ENCODE results near the gene ISCU. TPM values are rescaled to one million over a fixed set of nuclear protein-coding genes. Genes with fewer than 3 reads are reported as not detected.

ISCU gene
- total RNA-seq, 1 experiment from 2014 or later, result 84.8 TPM

GRCh38 chr12:108603743-108604142, 41.3 kb downstream of the ISCU start:
- BruUV-seq (replicated peaks), result no TSS peak
- Histone ChIP-seq H3K36me3 (ENCODE audit: low read depth) (no peaks in the 10 kb centered on the region), H3K4me3 (no peak overlapping the region), H3K27ac (no peak overlapping the region), H3F3A (ENCODE audit: insufficient read depth, low read depth) (no peaks in the 10 kb centered on the region), H3K27me3 (ENCODE audit: insufficient read depth, low read depth) (no peaks in the 10 kb centered on the region), H4K20me1 (ENCODE audit: insufficient read depth) (no peaks in the 10 kb centered on the region), H3K4me2 (no peak overlapping the region), H3K9me2 (ENCODE audit: insufficient read depth) (no peaks in the 10 kb centered on the region), H3K9me3 (ENCODE audit: insufficient read depth, low read depth) (no peaks in the 10 kb centered on the region), H3K79me2 (ENCODE audit: low read depth) (no peaks in the 10 kb centered on the region), H2AFZ (no peak overlapping the region), H3K4me1 (replicated peaks; ENCODE audit: insufficient read depth) (no peaks in the 10 kb centered on the region)
- DNase-seq, result no peak
- TF ChIP-seq EZH2 (IDR thresholded peaks at IDR 0.05; ENCODE audit: low read depth), result no peak
- TF ChIP-seq CTCF (conservative IDR thresholded peaks at IDR 0.05), result no peak
- intact Hi-C loops (cut with micrococcal nuclease; ENCODE audit: unreplicated experiment), result no loop called here
- ChIA-PET POLR2A (ENCODE audit: unreplicated experiment) (no interaction called here), CTCF (no interaction called here)

- Histone ChIP-seq H3K9me3 (ENCODE audit: insufficient read depth, low read depth) (no peaks in the 10 kb centered on the region), H3K4me2 (no peak overlapping the region), H3K4me1 (replicated peaks; ENCODE audit: insufficient read depth) (no peaks in the 10 kb centered on the region), H3K36me3 (ENCODE audit: low read depth) (no peaks in the 10 kb centered on the region), H3K9me2 (ENCODE audit: insufficient read depth) (no peaks in the 10 kb centered on the region), H3K79me2 (ENCODE audit: low read depth) (no peaks in the 10 kb centered on the region), H3K4me3 (no peak overlapping the region), H3F3A (ENCODE audit: insufficient read depth, low read depth) (no peaks in the 10 kb centered on the region), H4K20me1 (ENCODE audit: insufficient read depth) (no peaks in the 10 kb centered on the region), H3K27me3 (ENCODE audit: insufficient read depth, low read depth) (no peaks in the 10 kb centered on the region), H3K27ac (no peak overlapping the region), H2AFZ (no peak overlapping the region)
- TF ChIP-seq CTCF (conservative IDR thresholded peaks at IDR 0.05) (no peak), EZH2 (IDR thresholded peaks at IDR 0.05; ENCODE audit: low read depth) (no peak)
- DNase-seq, result no peak
- CTCF ChIA-PET, result no interaction called here
- POLR2A ChIA-PET (ENCODE audit: unreplicated experiment), result no interaction called here
- BruUV-seq (replicated peaks), result no TSS peak
- intact Hi-C loops (cut with micrococcal nuclease; ENCODE audit: unreplicated experiment), result no loop called here
Measured at GRCh38 chr12:108604208-108604941, 42.0 kb downstream of the ISCU start.

GRCh38 chr12:108605000-108605689, 42.7 kb downstream of the ISCU start:
- no peak overlapping the region for H2AFZ ChIP-seq
- no peaks in the 10 kb centered on the region for H4K20me1 ChIP-seq (ENCODE audit: insufficient read depth)
- no peak for DNase-seq
- intact Hi-C loops (cut with micrococcal nuclease; ENCODE audit: unreplicated experiment), result no loop called here
- no peaks in the 10 kb centered on the region for H3K79me2 ChIP-seq (ENCODE audit: low read depth)
- TF ChIP-seq CTCF (conservative IDR thresholded peaks at IDR 0.05) (no peak), EZH2 (IDR thresholded peaks at IDR 0.05; ENCODE audit: low read depth) (no peak)
- CTCF ChIA-PET, result no interaction called here
- no peaks in the 10 kb centered on the region for H3K9me3 ChIP-seq (ENCODE audit: insufficient read depth, low read depth)
- no peak overlapping the region for H3K4me3 ChIP-seq
- H3K9me2 ChIP-seq (ENCODE audit: insufficient read depth), result no peaks in the 10 kb centered on the region
- H3K36me3 ChIP-seq (ENCODE audit: low read depth), result no peaks in the 10 kb centered on the region
- H3K27me3 ChIP-seq (ENCODE audit: insufficient read depth, low read depth), result no peaks in the 10 kb centered on the region
- no peaks in the 10 kb centered on the region for H3K4me1 ChIP-seq (replicated peaks; ENCODE audit: insufficient read depth)
- H3K27ac ChIP-seq, result no peak overlapping the region
- POLR2A ChIA-PET (ENCODE audit: unreplicated experiment), result no interaction called here
- H3F3A ChIP-seq (ENCODE audit: insufficient read depth, low read depth), result no peaks in the 10 kb centered on the region
- H3K4me2 ChIP-seq, result no peak overlapping the region
- no TSS peak for BruUV-seq (replicated peaks)

Measured in PC-9 (cell line).